GM20000 (cell line): Measurements from ENCODE around the gene C1orf74.

Experiments used
- DNase-seq: peaks from one replicate; pipeline ENCODE4 v3.0.0; 2012; ENCODE audit warnings: low spot score
- TF ChIP-seq, protein P1 (sequence below): IDR thresholded peaks from 2 replicates; pipeline ENCODE4 v1.5.1; 2012; ENCODE audit warnings: mild to moderate bottlenecking, control low read depth; ENCODE audit errors: extremely low read depth, missing control alignments

C1orf74 gene

DNA sequence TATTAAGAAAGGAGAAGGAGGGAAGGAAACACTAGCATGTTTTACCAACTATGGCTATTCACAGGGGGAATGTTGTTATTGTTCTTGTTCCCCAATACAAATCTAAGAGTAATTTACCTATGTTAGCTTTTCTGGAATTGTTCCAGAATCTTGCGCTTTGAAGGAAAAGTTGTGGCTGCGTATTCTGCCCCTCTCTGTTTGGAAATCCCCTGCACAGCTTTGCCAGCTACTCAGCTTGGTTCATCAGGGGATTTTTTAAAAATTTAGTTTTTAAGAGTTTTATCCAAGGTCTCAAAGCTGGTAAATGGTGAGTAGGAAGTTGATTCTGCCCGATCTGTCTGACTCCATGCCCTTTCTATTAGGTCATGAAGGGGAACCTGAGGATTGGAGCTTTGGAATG lies 31.1 kb upstream of the C1orf74 start:
- TF ChIP-seq, protein P1, sequence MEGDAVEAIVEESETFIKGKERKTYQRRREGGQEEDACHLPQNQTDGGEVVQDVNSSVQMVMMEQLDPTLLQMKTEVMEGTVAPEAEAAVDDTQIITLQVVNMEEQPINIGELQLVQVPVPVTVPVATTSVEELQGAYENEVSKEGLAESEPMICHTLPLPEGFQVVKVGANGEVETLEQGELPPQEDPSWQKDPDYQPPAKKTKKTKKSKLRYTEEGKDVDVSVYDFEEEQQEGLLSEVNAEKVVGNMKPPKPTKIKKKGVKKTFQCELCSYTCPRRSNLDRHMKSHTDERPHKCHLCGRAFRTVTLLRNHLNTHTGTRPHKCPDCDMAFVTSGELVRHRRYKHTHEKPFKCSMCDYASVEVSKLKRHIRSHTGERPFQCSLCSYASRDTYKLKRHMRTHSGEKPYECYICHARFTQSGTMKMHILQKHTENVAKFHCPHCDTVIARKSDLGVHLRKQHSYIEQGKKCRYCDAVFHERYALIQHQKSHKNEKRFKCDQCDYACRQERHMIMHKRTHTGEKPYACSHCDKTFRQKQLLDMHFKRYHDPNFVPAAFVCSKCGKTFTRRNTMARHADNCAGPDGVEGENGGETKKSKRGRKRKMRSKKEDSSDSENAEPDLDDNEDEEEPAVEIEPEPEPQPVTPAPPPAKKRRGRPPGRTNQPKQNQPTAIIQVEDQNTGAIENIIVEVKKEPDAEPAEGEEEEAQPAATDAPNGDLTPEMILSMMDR: no peak
- DNase-seq: no peak

DNA sequence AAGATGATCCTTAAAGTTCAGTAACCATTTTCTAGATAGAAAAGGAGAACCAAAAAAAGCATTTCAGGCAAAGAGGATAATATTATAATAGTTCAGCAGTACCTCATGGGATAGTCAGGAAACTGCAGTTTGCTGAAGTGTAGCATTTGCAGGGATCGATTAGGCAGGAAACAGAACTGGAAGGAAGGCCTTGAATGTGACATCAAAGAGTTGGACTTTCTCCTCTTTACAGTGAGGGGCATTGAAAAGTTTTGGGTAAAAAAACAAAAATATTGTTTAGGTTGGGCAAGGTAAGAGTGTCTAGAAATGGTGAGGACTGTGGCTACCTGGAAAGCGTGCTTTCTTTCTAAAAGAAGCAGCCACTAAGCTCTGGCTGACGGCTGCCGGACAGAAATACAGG lies 29.5 kb upstream of the C1orf74 start:
- TF ChIP-seq, protein P1: no peak
- DNase-seq: no peak

DNA sequence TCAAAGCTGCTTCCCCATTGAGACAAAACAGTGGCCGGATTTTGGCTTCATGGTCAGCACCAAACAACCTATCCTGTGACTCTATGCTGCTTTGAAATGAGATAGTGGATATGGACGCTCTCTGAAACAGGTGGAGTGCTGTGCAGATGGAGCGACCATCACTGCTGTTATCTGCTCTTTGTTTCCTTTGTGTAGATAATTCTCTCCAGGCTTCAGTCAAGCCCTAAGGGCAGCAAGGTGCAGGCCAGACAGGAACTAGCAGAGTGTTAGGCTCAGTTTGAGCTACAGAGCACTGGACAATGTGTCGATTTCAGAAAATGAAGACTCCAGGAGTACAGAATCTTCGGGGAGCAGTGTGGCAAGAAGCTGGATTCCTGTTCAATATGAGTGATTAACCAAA lies 26.4 kb upstream of the C1orf74 start:
- TF ChIP-seq, protein P1: no peak

DNA sequence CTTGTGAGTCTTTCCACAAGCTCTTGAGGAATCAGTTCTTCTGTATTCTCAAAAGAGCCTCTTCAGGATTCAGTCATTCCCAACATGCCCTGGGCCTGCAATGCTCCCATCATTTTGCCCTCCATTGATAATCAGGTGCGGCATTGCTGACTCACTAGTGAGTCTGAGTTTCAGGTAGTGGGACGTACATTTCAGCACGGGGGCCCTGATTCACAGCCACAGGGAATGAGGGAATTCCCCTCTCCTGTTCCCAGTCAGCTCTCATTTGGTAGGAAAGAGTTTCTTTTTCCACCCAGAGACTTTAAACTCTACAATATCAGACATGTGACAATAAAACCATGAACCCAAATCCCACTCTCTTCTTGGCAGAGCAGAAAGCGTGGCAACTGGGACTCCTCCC lies 25.3 kb upstream of the C1orf74 start:
- DNase-seq: no peak
- TF ChIP-seq, protein P1: no peak

More for the DNA sequence above, 26.4 kb upstream of the C1orf74 start:
- DNase-seq: no peak

DNA sequence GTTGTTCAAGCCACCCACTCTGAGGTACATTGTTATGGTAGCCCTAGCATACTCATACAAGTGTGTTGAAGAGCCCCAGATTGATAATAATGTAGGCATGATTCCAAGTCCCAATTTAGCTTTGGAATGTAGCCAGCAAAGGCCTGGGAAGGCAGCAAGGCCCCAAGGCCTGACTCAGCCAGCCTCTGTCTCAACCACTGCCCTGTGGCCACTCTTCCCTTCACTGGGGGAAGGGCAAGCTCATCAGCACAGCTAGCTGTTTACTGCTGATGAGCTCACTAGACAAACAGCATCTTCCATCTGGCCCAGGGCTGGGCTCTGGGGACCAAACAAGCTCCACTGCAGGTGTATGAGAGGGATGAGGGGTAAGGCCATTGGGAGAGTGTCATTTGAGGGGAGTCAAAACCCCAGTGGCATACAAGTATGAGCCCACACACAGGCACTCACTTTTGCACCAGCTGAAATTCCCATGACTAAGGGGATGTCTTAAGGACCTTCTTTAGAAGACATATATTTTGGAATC lies 23.8 kb upstream of the C1orf74 start:
- TF ChIP-seq, protein P1: no peak
- no peak for DNase-seq

DNA sequence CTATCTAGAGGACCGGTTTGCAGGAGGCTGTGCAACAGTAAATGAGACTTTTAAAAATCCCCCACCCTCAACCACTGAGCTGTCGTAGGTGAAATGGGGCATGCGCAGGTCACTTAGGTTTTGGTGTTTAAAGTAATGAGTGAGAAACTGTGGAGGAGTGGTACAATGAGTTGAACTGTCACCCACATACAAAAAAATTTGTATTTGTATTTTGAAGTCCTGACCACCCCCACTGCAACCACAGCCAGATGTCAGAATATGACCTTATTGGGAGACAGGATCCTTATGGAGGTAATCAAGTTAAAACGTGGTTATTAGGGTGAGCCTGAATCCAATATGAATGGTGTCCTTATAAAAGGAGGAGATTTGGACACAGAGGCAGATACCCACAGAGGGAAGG lies 23.1 kb upstream of the C1orf74 start:
- TF ChIP-seq, protein P1: no peak
- DNase-seq: no peak

DNA sequence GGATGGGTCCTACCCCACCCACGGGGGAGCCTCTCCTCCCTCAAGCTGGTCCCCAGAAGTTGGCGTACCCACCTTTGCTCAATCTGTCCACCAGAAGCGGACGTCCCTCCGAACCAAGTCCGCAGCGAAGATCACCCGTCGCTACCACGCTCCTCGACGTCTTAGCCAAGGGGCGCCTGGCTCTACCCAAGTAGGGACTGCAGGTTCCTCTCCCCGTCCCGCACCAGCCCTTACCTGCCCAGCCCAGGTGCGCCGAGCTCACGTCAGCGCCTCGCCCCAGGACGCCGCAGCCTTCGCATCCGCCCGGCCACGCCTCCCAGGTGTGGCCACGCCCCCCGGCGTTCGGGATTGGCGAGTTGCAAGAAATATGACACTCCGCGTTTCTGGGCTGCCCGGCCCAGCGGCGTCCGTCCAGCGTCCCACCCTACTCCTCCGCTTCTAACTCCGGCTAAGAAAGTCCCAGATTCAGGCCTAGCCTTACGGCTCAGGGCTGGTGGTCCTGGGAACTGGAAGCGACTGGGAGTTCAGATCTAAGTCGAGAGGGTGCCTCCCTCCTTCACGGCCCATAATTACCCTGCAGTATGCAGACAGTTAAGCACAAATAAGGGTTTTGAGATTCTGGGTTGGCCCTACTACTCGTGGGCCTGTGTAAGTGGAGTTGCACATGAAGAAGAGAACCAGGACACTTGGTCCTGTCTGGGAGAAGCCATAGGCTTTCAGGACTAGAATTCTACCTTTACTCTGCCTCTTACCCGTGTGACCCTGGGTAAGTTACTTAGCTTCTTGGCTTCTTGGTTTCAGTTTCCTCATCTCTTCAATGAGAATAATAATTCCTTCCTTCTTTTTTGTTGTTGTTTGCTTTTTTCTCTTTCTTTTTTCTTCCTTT lies 21.8 kb upstream of the C1orf74 start, which contains the start of gene IRF6:
Gene IRF6, minus strand, starts transcription at position 268 of the 886 bp plus-strand sequence. CDS start 4,729 bp downstream, outside the sequence.
- TF ChIP-seq, protein P1: no peak
- peak; percentile 86 for DNase-seq
